HG03469 (cell line): Measurements from ENCODE around the gene PCARE.
"Not testable (repeated sequence)": the region's sequence is repeated elsewhere in the genome, so short reads cannot be mapped to it uniquely, and the experiment has no call there.

ENCODE experiments used
- ATAC-seq: cut with Tn5 transposase; IDR thresholded peaks from one replicate; pipeline ENCODE4 v1.9.1; 2021; ENCODE audit warnings: mild to moderate bottlenecking, moderate library complexity, moderate number of reproducible peaks; ENCODE audit not compliant: unreplicated experiment

Gene PCARE

DNA sequence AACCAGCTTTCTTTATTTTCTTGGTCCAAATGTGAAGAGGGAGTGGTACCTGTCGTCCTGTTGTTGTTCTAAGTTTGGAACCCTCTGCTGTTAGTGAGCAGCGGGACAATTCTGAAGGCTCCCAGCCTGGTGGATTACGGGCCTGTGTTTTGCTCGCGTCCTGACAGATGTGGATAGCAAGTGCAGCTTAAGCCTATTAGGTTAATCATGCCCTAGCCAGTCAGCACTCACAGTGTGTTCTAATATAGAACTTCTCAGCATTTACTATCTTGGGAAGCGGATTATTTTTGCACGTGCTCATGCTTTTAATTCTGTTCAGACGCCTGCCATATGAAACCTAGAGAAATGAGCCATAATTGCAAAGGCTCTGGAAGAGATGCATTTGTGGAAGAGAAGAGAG is at the start of gene PCARE:
PCARE (minus strand) TSS at position 113 of the 400 bp plus-strand sequence. CDS start 262 bp downstream, outside the sequence.
- no peak for ATAC-seq

DNA sequence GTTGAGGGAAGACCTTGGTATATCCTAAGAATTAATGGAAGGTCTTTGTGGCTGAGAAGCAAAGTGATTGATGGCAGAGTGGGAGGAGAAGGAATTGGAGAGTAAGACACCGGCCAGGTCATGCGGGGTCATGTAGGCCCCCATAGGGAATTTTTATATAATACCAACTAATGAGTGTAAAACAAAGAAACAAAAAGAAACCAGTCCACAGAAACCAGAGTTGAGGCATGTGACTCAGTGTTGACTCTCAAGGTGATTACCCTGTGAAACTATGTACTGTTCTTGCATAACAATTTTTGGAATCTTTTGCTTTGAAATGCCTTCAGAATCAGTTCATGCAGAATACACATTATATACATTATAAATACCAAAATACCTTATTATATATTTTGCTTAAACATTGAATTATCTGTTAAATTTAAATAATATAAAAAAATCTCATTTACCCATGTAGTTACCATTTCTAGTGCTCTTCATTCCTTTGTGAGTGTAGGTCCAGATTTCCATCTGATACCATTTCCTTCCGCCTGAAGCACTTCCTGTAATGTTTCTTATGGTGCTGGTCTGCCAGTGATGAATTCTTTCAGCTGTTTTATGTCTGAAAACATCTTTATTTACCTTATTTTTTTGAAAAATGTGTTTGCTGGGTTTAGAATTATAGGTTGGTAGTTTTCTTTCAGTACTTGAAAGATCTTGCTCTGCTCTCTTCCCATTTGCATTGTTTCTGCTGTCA is 49.5 kb upstream of the PCARE start:
- ATAC-seq, result no peak

DNA sequence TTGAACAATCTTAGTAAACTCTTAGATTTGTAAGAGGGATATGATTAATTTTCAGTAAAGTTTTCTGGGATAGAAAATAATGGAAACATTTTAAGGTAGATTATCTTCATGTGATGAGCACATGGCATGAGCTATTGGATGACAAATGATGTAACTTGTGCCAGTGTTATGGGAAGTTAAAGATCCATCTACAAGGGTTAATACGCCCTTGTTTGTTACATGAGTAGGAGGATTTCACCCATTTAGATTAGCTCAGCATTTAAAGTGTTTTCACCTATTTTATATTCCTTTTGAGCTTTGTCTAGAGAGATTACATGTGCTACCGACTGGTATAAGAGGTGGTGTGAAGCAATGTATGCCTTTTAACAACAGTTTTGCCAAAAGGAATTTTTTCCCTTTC is 46.5 kb upstream of the PCARE start:
- no peak for ATAC-seq

DNA sequence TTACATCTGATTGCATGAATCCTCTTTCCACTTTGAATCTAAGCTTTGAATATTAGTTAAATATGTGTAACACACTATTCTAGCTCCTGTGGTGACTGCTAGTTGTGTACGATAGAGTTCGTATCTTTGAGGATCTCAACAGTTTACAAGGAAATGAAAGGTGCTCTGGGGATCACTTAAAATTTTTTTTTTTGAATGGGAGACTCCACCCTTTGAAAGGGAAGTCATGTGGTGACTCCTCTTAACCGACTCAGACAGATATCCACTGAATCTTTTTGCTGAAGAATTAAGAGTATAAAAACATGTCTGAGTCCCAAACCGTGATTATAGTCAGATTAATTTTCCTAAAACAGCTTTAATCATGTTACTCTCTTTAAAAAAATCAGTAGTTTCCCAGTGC is 44.9 kb upstream of the PCARE start:
- no peak for ATAC-seq

DNA sequence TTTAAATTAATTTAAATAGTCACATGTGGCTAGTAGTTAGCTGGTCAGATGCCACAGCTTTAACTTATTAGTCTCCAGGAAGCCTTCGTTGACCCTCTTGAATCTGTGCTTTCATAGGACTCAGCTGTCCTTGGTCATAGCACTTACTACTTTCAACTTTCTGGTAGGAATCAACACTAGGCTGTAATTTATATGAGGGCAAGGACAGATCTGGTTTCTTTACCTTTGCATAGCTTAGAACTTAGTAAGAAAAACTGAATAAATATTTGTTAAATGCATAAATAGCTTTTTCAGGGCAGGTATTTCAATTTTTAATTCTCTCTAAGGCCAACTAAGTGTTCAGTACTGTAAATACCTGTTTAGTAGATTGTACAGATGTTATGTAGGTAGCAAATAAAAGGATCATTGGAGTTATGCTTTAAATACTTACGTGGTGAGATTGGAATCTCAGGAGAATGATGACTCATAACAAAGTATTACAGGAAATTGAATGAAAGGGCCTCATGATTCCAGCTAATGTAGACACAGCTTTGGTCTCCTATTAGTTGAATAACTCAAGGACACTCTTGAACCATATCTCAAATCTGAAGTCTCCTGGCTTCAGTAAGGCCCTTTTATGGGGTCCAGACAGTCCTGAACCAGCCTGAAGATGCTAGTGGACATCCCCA is 43.4 kb upstream of the PCARE start:
- ATAC-seq, result no peak

DNA sequence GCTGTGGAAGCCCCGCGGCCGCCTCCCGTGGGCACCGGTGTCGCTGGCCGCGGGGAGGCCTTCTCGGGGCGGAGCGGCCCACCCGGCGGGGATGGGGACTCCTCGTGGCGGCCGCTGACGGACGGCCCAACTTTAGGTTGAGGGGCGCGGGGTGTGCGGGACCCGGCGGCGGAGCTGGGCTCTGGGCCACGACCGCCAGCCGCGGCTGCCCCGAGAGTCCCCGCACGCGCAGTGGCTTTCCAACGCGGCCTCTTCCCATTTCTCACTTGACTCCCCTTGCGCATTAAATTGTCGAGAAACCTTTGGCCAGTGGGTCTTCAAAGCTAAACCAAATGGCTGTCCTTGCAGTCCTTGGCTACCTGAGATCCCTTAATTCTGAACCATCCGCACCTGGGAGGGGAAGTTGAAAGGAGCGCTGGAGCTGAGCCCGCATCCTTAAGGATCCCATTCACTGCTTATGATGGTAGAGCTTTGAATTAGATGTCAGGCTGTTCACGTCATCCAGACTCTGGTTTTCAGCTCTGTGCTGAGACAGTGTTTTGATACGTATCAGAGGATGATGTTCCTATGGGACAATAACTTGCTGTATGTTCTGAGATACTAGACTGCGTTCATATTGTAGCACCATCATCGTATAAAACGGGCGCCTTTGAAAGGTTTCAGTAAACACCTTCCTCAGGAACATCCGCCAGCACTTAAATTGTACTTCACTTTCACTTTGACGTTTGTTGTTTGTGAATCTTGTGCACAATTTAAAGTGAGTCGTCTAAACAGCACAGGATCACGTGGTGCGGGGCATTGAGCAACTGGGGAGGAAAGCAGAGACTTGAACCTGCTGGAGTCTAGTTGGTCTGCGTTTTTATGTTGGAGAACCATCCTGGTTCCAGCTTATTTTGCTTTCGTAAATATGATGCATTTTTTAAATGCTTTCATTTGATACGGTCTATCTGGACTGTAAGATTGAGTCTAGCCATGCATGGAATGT is 41.8 kb upstream of the PCARE start:
- ATAC-seq, result no peak

DNA sequence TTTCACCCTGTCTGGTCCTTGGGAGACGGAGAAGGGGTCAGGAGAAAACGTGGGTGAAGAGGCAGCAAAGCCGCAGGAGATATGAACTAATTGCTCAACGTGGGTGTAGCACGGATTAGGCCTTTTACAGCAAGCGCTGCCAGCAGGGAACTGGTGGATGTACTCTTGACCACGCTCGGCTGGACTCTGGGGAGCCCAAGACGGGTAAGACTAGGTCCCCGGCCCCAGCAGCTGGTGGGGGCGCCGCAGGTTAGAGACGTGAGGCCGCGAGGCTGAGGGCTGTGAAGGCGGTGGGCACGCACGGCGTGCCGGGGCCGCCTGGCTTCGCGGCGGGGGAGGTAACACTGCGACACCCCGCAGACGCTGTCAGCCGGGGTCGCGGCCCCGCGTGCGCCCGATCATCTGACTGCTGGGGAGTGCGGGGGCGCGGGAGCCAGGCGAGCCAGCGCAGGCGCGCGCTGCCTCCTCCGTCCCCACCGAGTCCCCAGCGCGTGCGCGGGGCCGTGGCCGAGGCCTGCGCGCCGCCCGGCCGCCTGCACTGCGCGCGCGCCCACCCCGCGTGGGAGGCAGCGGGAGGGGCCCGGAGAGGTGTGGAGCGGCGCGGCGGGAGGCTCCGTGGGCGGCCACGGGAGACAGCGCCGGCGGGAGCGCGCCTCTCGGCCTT is 40.8 kb upstream of the PCARE start, which contains the start of gene CLIP4:
CLIP4 (plus strand) TSS at position 470 of the 664 bp plus-strand sequence. CDS start 5,974 bp downstream, outside the sequence.
- no peak for ATAC-seq

DNA sequence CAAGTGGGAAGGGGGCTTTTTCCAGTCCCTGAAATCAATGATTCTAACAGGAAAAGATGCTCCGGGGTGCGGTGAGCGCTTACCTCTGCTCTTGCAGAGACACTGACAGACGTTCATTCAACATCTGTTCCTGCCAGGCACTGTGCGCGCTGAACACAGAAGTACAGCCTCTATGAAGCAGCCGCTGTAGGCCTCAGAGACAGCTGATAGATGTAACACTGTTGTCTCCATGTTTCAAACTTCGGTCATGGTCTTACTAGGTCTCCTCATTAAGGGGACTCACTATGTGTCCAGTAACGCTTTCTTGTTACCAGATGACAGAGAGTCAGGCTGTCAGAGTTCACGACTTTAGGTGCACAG is 40.2 kb upstream of the PCARE start:
- ATAC-seq, result no peak

DNA sequence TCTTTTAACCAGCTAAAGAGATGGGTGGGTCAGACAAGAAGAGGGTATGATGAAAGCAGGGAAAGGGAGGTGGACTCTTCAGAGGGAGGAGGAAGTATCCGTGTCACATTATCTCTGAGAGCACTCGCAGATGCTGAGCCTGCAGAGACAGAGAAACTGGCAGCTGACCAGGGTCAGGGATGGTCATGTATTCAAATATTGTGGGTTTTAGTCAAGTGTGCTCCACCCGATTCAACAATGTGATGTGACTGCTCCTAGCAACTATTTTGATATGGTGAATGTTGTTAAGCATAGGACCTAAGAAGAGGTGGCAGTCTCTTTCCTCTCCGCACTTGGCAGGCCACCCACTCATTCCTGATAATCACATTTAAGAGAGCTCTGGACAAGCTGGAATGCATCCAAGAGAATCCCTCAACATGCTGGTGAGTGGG is 39.6 kb upstream of the PCARE start:
- no peak for ATAC-seq

DNA sequence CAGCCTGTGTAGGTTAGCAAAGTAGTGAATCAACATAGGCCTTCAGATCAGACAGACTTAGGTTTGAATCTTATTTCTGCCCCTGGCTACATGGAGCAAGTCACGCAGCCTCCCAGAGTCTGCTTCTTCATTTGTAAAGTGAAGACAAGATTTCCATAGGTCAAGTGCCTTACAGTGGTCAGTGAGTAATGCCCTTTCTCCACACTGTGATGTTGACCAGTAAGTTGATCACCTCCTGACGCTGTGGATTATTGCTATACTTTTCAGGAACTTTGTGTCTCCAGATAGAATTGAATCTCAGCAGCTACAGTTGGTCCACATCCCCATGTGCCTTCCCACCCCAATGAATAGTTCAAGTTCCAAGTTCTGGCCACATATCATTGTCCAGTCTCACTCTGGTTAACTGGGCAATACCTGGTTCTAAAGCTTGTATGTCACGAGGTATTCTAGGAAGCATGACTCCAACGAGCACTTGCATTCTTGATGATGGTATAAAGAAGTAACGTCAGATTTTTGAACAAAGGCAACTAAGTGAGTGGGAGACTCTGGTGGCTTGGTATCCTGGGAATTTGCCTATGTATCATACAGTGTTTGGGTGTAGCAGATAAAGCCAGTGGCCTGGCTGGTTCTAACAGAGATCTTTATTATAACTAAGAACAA is 38.8 kb upstream of the PCARE start:
- no peak for ATAC-seq

DNA sequence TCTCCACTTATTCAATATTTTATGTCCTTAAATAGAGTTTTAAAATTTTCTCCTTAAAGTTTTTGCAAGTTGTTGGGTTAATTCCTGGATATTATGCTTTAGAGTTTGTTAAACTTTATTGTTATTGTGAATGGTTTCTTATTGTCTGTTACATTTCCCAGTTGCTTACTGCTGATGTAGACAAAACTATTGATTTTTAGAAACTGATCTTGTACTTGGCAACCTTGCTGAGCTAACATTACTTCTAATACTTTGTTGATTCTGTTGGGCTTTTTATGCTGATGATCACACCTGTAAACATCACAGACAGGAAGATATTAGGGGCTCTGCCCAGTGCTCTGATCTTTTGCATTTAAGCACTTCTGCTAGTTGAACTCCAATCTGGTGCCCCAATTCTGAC is 38.1 kb upstream of the PCARE start:
- ATAC-seq, result no peak

DNA sequence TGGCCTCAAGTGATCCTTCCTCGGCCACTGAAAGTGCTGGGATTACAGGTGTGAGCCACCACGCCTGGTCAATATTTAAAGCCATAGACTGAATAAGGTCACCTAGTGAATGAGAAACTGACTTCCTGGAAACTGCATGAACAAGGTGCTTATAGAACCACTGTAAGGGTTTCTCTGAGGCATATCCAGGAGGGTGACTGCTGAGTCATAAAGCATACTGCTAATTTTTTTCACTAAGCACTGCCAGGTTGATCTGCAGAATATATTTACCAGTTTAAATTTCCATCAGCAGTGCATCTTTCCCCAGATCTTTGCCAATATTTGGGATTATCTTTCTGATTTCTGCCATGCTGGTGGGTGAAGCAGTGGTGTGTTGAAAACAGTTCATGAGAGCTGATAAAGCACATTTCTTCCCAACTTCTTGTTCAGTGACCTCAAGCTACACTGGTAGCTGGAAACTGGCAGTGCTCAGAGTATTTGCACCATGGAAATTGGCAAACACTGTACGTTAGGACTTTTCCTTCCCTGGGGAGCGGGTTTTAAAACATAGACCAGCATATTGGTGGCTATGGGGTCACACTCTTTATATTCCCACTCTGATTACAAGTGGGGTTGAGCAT is 36.7 kb upstream of the PCARE start:
- ATAC-seq, result peak; percentile 32

DNA sequence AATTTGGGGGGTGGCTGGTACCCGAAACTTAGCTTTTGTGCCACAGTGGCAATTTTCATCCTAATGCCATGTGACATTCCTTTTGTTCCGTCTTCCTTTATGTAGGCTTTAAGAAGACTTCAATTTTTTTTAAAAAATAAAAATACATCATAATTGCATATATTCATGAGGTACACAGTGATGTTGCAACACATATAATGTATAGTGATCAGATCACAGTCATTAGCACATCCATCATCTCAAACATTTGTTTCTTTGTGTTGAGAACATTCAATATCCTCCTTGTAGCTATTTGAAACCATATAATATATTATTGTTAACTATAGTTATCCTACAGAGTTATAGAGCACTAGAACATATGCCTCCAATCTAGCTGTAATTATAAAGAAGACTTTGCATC is 34.9 kb upstream of the PCARE start:
- no peak for ATAC-seq

DNA sequence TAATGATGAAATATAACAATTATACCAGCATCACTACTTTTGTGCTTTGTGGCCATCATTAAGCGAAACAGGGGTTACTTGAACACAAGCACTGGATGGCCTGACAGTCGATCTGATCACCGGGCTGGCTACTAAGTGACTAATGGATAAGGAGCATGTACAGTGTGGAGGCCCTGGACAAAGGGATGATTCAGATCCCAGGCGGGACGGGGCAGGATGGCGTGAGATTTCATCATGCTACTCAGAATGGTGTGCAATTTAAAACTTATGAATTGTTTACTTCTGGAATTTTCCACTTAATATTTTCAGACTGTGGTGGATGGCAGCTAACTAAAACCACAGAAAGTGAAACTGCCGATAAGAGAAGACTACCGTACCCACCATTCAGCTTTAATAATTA is 33.9 kb upstream of the PCARE start:
- no peak for ATAC-seq

DNA sequence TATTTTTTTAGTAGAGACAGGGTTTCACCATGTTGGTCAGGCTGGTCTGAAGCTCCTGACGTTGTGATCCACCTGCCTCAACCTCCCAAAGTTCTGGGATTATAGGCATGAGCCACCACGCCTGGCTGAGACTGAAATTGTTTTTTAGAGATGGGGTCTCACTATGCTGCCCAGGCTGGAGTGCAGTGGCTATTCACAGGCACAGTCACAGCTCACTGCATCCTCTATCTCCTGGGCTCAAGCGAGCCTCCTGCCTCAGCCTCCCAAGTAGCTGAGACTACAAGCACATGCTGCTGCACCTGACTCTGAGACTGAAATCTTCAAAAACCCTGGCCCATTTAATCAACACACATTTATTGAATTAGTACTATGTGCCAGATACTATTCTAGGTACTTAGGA is 33.2 kb upstream of the PCARE start:
- ATAC-seq, result not testable (repeated sequence)

DNA sequence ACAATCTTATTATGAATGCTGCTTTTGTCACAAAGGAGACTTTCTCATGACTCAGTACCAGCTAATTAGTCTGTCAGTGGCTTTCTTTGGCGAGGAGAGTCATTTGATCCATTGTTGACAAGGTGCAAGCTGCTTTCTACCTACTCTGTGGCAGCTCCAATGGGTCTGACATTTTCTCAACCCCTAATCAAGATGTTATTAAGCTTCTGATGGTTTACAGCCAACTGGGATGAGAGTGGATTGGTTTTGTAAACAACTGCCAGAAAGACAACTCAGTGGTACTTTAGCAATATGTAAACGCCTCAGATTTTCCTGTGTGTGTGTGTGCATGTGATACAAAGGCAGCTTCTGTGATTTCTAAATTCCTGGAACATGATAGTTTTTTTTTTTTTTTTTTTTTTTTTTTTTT is 32.7 kb upstream of the PCARE start:
- no peak for ATAC-seq

DNA sequence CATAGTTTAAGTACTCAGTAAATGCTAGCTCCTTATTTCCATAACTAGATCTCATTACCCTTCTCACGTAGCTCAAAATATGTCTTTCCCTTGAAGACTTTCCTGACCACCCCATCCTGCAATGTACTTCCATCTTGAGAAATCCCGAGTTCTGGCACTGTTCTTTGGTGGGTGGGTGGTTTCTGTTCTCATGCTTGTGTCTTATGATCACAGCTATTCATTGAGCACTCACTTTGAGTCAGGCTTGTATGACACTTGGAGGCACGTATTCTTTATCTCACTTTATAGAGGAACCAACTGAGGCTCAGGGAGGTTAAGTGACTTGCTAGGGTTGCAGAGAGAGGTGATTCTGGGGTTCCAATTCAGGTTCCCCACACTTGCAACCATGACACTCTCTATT is 31.9 kb upstream of the PCARE start:
- ATAC-seq, result no peak

DNA sequence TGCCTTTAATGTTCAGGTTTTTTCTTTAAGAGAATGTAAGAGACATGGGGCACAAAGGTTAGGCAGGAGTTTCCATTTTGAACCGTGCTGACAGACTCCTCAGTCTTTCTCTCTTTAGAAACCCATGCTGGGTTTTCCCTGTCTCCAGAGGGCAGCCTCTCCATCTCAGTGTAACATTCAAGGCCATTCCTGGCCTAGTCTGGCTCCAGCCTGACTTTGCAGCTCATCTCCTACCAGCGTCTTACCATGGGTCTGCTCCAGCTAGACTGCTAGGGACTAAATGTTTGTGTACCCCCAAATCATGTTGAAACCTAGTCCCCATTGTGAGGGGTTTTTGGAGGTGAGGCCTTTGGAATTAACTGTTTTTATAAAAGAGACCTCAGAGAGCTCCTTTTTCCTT is 31.1 kb upstream of the PCARE start:
- no peak for ATAC-seq

DNA sequence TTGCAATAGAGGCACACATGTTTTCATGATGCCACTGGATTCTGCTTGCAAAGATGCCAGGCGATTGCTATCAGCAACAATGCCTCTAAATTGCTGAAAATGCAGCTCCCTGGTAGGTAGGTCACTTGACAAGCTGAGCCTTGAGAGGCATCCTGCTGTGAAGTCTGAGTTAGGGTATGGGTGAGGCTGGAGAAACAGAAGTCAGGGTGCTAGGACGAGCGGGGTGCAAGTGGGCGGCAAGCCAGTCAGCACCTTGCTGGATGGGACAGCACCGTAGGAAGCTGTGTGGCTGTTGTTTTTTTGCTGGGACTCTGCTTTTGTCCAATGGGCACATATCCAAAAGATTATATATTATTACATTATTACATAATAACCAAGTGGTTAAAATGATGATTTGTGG is 30.4 kb upstream of the PCARE start:
- ATAC-seq, result no peak

DNA sequence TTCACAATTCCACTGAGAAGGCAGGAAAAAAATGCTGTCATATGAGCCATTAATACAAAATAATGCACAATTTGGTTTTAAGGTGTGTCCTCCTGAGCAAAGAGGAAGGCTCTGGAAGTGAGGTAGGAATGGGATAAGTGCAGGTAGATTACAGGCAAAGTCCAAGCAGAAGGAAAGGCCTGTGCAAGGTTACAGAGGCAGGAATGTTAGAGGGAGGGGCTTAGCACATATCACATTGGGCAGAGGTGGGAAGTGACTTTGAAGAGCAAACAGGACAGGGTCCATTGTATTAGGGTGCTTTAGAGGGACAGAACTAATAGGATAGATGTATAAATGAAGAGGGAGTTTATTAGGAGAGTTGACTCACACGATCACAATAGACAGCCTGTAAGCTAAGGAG is 26.2 kb upstream of the PCARE start:
- no peak for ATAC-seq
